ENCODE data around the gene TM7SF2. TPM values are rescaled to one million over a fixed set of nuclear protein-coding genes. Genes with fewer than 3 reads are reported as not detected.

TM7SF2 gene
- total and polyA plus RNA-seq, 2 of the 13 experiments (the other 11 are each of a cell fraction or from before 2014, with no cell fraction given), result 56.0 to 66.9 TPM

DNA sequence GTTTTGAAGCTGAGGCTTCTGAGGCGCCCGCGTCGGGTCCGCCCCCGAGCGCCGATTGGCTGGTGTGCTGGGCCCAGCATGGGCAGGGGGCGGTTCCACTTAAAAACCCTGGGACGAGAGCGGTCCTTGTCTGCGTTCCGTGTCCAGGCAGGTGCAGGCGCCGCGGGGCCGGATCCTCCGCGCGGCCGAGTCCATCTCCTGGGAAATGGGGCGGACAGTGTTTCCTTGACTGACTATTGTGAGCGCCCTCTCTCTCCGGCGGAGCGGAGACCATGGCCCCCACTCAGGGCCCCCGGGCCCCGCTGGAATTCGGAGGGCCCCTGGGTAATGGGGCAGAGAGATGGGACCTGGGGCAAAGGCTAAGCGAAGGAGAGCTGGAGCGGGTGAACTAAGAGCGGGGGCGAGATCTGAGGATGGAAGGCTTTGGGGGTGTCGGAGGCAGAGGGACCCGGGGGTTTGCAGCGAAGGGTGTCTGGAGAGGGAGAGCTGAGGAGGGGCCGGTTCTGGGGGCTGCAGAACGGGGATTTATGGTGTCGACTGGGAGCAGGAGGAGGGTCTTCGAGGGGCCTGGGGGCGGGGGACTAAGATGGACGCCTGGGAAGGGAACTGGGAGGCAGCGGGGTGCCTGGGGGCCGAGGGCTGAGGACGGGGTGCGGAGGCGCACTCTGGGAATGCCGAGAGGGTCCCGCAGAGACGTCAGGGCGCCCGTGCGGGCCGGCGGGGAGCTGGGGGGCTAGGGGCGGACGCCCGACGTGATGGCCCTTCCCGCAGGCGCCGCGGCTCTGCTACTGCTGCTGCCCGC, at the start of gene TM7SF2 (continued):
- TF ChIP-seq, protein P1, sequence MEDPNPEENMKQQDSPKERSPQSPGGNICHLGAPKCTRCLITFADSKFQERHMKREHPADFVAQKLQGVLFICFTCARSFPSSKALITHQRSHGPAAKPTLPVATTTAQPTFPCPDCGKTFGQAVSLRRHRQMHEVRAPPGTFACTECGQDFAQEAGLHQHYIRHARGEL (CRISPR knock-in tag; IDR thresholded peaks at IDR 0.05), result no peak
- TF ChIP-seq HDAC1 (CRISPR knock-in tag; IDR thresholded peaks at IDR 0.05) (peak; percentile 32; the same call in 1 of the 2 replicates), ZNF672 (CRISPR knock-in tag; IDR thresholded peaks at IDR 0.05) (no peak), SRY (CRISPR knock-in tag; IDR thresholded peaks at IDR 0.05) (no peak), ZNF614 (CRISPR knock-in tag; IDR thresholded peaks at IDR 0.05; ENCODE audit: borderline replicate concordance) (no peak), ZBTB38 (CRISPR knock-in tag; IDR thresholded peaks at IDR 0.05) (no peak), ZNF572 (CRISPR knock-in tag; IDR thresholded peaks at IDR 0.05) (no peak), KAT7 (CRISPR knock-in tag; IDR thresholded peaks at IDR 0.05; ENCODE audit: borderline replicate concordance) (no peak), KDM1A (CRISPR knock-in tag; IDR thresholded peaks at IDR 0.05) (no peak), ZNF180 (CRISPR knock-in tag; IDR thresholded peaks at IDR 0.05; ENCODE audit: borderline replicate concordance, low read depth) (no peak), ZNF101 (CRISPR knock-in tag; IDR thresholded peaks at IDR 0.05; ENCODE audit: borderline replicate concordance, low read depth) (no peak), ZNF12 (CRISPR knock-in tag; IDR thresholded peaks at IDR 0.05) (0 out of 2 replicates have a peak, but pooled peaks have one; percentile 34), YEATS2 (CRISPR knock-in tag; IDR thresholded peaks at IDR 0.05; ENCODE audit: borderline replicate concordance) (no peak), ZNF652 (CRISPR knock-in tag; IDR thresholded peaks at IDR 0.05; ENCODE audit: borderline replicate concordance, low read depth) (no peak), GATAD2A (CRISPR knock-in tag; IDR thresholded peaks at IDR 0.05) (peak; percentile 23; the same call in 1 of the 2 replicates), ZNF441 (CRISPR knock-in tag; IDR thresholded peaks at IDR 0.05; ENCODE audit: borderline replicate concordance) (no peak), ZNF879 (CRISPR knock-in tag; IDR thresholded peaks at IDR 0.05) (no peak), HNRNPH1 (optimal IDR thresholded peaks at IDR 0.05; ENCODE audit: low read depth, low read length) (peak; percentile 57)
- TF ChIP-seq, protein P2, sequence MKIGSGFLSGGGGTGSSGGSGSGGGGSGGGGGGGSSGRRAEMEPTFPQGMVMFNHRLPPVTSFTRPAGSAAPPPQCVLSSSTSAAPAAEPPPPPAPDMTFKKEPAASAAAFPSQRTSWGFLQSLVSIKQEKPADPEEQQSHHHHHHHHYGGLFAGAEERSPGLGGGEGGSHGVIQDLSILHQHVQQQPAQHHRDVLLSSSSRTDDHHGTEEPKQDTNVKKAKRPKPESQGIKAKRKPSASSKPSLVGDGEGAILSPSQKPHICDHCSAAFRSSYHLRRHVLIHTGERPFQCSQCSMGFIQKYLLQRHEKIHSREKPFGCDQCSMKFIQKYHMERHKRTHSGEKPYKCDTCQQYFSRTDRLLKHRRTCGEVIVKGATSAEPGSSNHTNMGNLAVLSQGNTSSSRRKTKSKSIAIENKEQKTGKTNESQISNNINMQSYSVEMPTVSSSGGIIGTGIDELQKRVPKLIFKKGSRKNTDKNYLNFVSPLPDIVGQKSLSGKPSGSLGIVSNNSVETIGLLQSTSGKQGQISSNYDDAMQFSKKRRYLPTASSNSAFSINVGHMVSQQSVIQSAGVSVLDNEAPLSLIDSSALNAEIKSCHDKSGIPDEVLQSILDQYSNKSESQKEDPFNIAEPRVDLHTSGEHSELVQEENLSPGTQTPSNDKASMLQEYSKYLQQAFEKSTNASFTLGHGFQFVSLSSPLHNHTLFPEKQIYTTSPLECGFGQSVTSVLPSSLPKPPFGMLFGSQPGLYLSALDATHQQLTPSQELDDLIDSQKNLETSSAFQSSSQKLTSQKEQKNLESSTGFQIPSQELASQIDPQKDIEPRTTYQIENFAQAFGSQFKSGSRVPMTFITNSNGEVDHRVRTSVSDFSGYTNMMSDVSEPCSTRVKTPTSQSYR (CRISPR knock-in tag; IDR thresholded peaks at IDR 0.05; ENCODE audit: borderline replicate concordance), result no peak
- TF ChIP-seq, protein P3, sequence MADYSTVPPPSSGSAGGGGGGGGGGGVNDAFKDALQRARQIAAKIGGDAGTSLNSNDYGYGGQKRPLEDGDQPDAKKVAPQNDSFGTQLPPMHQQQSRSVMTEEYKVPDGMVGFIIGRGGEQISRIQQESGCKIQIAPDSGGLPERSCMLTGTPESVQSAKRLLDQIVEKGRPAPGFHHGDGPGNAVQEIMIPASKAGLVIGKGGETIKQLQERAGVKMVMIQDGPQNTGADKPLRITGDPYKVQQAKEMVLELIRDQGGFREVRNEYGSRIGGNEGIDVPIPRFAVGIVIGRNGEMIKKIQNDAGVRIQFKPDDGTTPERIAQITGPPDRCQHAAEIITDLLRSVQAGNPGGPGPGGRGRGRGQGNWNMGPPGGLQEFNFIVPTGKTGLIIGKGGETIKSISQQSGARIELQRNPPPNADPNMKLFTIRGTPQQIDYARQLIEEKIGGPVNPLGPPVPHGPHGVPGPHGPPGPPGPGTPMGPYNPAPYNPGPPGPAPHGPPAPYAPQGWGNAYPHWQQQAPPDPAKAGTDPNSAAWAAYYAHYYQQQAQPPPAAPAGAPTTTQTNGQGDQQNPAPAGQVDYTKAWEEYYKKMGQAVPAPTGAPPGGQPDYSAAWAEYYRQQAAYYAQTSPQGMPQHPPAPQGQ (CRISPR knock-in tag; IDR thresholded peaks at IDR 0.05; ENCODE audit: borderline replicate concordance), result no peak
- TF ChIP-seq, protein P4, sequence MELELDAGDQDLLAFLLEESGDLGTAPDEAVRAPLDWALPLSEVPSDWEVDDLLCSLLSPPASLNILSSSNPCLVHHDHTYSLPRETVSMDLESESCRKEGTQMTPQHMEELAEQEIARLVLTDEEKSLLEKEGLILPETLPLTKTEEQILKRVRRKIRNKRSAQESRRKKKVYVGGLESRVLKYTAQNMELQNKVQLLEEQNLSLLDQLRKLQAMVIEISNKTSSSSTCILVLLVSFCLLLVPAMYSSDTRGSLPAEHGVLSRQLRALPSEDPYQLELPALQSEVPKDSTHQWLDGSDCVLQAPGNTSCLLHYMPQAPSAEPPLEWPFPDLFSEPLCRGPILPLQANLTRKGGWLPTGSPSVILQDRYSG (CRISPR knock-in tag; IDR thresholded peaks at IDR 0.05), result no peak
- TF ChIP-seq, protein P5, sequence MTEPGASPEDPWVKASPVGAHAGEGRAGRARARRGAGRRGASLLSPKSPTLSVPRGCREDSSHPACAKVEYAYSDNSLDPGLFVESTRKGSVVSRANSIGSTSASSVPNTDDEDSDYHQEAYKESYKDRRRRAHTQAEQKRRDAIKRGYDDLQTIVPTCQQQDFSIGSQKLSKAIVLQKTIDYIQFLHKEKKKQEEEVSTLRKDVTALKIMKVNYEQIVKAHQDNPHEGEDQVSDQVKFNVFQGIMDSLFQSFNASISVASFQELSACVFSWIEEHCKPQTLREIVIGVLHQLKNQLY (CRISPR knock-in tag; IDR thresholded peaks at IDR 0.05), result no peak

Data from HepG2 (cell line).